Measurements from ENCODE around the gene THSD7B.
"Not testable (repeated sequence)": the region's sequence is repeated elsewhere in the genome, so short reads cannot be mapped to it uniquely, and the experiment has no call there.

Gene THSD7B

GRCh38 chr2:136750065-136750464 is 15.3 kb upstream of the THSD7B start:
- TF ChIP-seq ZFP30 (CRISPR knock-in tag; IDR thresholded peaks at IDR 0.05) (no peak), ISL1 (CRISPR knock-in tag; IDR thresholded peaks at IDR 0.05) (no peak), ZNF565 (CRISPR knock-in tag; conservative IDR thresholded peaks at IDR 0.05; ENCODE audit: low read depth) (no peak), ZNF70 (CRISPR knock-in tag; IDR thresholded peaks at IDR 0.05) (no peak), BACH2 (CRISPR knock-in tag; IDR thresholded peaks at IDR 0.05; ENCODE audit: borderline replicate concordance) (no peak), SNAI2 (CRISPR knock-in tag; IDR thresholded peaks at IDR 0.05) (no peak), PPARA (CRISPR knock-in tag; IDR thresholded peaks at IDR 0.05; ENCODE audit: borderline replicate concordance) (no peak), ZNF8 (CRISPR knock-in tag; IDR thresholded peaks at IDR 0.05) (no peak)

GRCh38 chr2:136751406-136751805 is 13.9 kb upstream of the THSD7B start:
- TF ChIP-seq ISL1 (CRISPR knock-in tag; IDR thresholded peaks at IDR 0.05) (no peak), ZC3H10 (CRISPR knock-in tag; IDR thresholded peaks at IDR 0.05) (no peak), ZNF8 (CRISPR knock-in tag; IDR thresholded peaks at IDR 0.05) (no peak), ESRRG (CRISPR knock-in tag; IDR thresholded peaks at IDR 0.05) (no peak), ARNTL (CRISPR knock-in tag; IDR thresholded peaks at IDR 0.05; ENCODE audit: borderline replicate concordance, low read depth) (no peak), BACH2 (CRISPR knock-in tag; IDR thresholded peaks at IDR 0.05; ENCODE audit: borderline replicate concordance) (no peak), PPARA (CRISPR knock-in tag; IDR thresholded peaks at IDR 0.05; ENCODE audit: borderline replicate concordance) (no peak), ZNF565 (CRISPR knock-in tag; conservative IDR thresholded peaks at IDR 0.05; ENCODE audit: low read depth) (no peak)
- TF ChIP-seq, protein P1, sequence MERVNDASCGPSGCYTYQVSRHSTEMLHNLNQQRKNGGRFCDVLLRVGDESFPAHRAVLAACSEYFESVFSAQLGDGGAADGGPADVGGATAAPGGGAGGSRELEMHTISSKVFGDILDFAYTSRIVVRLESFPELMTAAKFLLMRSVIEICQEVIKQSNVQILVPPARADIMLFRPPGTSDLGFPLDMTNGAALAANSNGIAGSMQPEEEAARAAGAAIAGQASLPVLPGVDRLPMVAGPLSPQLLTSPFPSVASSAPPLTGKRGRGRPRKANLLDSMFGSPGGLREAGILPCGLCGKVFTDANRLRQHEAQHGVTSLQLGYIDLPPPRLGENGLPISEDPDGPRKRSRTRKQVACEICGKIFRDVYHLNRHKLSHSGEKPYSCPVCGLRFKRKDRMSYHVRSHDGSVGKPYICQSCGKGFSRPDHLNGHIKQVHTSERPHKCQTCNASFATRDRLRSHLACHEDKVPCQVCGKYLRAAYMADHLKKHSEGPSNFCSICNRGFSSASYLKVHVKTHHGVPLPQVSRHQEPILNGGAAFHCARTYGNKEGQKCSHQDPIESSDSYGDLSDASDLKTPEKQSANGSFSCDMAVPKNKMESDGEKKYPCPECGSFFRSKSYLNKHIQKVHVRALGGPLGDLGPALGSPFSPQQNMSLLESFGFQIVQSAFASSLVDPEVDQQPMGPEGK (CRISPR knock-in tag; IDR thresholded peaks at IDR 0.05; ENCODE audit: borderline replicate concordance): no peak
- TF ChIP-seq, protein P2, sequence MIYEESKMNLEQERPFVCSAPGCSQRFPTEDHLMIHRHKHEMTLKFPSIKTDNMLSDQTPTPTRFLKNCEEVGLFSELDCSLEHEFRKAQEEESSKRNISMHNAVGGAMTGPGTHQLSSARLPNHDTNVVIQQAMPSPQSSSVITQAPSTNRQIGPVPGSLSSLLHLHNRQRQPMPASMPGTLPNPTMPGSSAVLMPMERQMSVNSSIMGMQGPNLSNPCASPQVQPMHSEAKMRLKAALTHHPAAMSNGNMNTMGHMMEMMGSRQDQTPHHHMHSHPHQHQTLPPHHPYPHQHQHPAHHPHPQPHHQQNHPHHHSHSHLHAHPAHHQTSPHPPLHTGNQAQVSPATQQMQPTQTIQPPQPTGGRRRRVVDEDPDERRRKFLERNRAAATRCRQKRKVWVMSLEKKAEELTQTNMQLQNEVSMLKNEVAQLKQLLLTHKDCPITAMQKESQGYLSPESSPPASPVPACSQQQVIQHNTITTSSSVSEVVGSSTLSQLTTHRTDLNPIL (CRISPR knock-in tag; IDR thresholded peaks at IDR 0.05; ENCODE audit: low read depth): no peak
- TF ChIP-seq, protein P3, sequence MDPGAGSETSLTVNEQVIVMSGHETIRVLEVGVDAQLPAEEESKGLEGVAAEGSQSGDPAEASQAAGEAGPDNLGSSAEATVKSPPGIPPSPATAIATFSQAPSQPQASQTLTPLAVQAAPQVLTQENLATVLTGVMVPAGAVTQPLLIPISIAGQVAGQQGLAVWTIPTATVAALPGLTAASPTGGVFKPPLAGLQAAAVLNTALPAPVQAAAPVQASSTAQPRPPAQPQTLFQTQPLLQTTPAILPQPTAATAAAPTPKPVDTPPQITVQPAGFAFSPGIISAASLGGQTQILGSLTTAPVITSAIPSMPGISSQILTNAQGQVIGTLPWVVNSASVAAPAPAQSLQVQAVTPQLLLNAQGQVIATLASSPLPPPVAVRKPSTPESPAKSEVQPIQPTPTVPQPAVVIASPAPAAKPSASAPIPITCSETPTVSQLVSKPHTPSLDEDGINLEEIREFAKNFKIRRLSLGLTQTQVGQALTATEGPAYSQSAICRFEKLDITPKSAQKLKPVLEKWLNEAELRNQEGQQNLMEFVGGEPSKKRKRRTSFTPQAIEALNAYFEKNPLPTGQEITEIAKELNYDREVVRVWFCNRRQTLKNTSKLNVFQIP (CRISPR knock-in tag; IDR thresholded peaks at IDR 0.05; ENCODE audit: borderline replicate concordance, low read depth): no peak
- ATAC-seq: no peak

More at GRCh38 chr2:136750065-136750464, 15.3 kb upstream of the THSD7B start:
- no peak for ATAC-seq

DNA sequence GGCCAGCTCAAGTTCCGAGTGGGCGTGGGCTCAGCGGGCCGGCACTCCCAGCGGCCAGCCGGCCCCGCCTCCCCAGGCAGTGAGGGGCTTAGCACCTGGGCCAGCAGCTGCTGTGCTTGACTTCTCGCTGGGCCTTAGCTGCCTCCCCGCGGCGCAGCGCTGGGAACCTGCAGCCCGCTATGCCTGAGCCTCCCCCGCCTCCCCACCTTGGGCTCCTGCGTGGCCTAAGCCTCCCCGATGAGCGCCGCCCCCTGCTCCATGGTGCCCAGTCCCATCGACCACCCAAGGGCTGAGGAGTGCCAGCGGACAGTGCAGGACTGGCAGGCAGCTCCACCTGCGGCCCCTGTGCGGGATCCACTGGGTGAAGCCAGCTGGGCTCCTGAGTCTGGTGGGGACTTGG is 6.8 kb upstream of the THSD7B start:
- ATAC-seq: not testable (repeated sequence)

DNA sequence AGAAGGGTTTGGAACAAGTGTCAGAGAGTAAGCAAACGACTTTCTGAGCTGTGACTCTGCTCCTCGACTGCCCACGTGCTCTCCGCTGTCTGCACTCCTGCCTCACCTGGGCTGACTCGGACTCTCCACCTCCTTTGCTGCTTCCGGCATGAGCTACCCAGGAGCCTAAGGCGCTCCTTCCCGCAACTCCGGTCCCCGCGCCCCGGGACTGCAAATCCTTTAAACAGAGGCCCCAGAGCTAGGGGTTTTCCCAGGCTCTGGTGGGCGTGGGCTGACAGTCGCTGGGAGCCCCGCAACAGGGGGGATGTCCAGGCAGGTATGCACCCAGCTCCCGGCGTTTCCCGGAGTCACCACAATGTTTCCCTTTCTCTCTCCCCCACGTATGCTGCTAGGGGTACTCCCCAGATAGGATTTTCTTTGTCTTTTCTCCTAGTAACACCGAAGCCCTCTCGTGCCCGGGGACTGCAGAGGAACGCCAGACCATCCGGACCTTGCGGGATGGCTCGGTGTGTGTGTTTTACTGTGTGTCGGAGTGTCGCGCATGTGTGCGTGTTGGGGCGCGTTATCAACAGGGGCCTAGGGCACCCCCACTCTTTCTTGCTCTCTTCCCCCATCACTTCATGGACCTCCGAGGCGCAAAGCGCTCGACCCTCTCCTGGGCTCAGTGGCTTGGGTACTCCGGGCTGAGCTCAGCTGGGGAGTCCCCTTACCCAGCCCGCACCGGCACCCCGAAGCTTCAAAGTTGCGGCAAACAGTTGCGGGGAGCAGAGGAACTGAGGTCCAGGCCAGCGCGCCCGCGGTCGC is 691 bp upstream of the THSD7B start:
- TF ChIP-seq, protein P3 (CRISPR knock-in tag; IDR thresholded peaks at IDR 0.05; ENCODE audit: borderline replicate concordance, low read depth): no peak
- TF ChIP-seq ZC3H10 (CRISPR knock-in tag; IDR thresholded peaks at IDR 0.05): no peak
- no peak for TF ChIP-seq ARNTL (CRISPR knock-in tag; IDR thresholded peaks at IDR 0.05; ENCODE audit: borderline replicate concordance, low read depth)
- TF ChIP-seq PPARA (CRISPR knock-in tag; IDR thresholded peaks at IDR 0.05; ENCODE audit: borderline replicate concordance): no peak
- TF ChIP-seq OSR1 (CRISPR knock-in tag; IDR thresholded peaks at IDR 0.05): no peak
- TF ChIP-seq TCF4 (CRISPR knock-in tag; IDR thresholded peaks at IDR 0.05; ENCODE audit: borderline replicate concordance): no peak
- no peak for TF ChIP-seq ZFP30 (CRISPR knock-in tag; IDR thresholded peaks at IDR 0.05)
- TF ChIP-seq, protein P1 (CRISPR knock-in tag; IDR thresholded peaks at IDR 0.05; ENCODE audit: borderline replicate concordance): no peak
- no peak for ATAC-seq

Data from SK-N-SH treated with all-trans-retinoic acid at 6 μM for 48 hours (cell line).